ENCODE data around the gene CTDP1. TPM values are rescaled to one million over a fixed set of nuclear protein-coding genes. Genes with fewer than 3 reads are reported as not detected.

The CTDP1 gene
- total RNA-seq, 1 experiment from 2014 or later, result 20.3 TPM

DNA sequence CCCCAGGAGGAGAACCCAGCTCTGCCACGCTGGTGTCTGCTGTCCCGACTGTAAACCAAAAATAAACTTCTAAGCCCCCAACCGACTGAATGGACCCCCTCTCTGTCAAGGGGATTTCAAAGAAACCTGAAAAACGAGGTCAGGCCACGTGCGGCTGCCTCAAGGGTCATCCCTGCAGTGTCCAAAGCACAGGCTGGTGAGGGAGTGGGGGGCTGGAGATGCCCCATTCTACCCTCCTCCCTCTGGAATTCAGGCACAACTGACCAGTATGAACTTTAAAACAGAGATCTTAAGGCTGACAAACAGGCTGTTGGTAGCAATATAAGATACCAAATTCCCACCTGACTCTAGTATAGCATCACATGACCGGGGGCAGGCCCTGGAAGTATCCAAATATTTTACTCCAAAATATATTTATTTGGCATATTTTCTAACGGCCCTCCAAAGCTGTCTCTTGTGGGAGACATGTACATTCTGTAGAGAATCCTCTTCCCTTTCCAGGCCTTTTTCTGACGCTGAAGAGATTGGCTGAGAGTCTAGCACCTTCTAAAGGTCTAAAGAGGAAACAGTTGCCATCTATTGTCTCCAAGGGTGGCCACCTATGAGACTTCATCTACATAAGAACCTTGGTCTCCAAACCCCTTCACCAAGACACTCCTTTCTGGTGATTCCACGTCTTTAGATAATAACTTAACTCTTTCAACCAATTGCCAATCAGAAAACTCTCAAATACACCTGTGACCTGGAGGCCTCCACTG lies 40.4 kb upstream of the CTDP1 start:
- Mint-ChIP-seq H3K36me3 (ENCODE audit: insufficient read depth, unreplicated experiment) (peaks cover 6% of the 10 kb centered on the region), H3K27ac (ENCODE audit: low read depth, unreplicated experiment) (no peak overlapping the region), H3K4me3 (ENCODE audit: unreplicated experiment) (no peak overlapping the region), H3K4me1 (ENCODE audit: insufficient read depth, unreplicated experiment) (peaks cover 6% of the 10 kb centered on the region), H3K9me3 (ENCODE audit: unreplicated experiment) (no peaks in the 10 kb centered on the region), H3K27me3 (ENCODE audit: insufficient read depth, unreplicated experiment) (no peaks in the 10 kb centered on the region)
- POLR2A ChIA-PET, result no interaction called here
- CTCF ChIA-PET, result interaction anchor here (0.8 kb wide), 1 partner anchor 128 kb away, joined by 3 read pairs; no protein-coding TSS in a partner anchor
- BruUV-seq (replicated peaks), result no TSS peak
- TF ChIP-seq, protein P1, sequence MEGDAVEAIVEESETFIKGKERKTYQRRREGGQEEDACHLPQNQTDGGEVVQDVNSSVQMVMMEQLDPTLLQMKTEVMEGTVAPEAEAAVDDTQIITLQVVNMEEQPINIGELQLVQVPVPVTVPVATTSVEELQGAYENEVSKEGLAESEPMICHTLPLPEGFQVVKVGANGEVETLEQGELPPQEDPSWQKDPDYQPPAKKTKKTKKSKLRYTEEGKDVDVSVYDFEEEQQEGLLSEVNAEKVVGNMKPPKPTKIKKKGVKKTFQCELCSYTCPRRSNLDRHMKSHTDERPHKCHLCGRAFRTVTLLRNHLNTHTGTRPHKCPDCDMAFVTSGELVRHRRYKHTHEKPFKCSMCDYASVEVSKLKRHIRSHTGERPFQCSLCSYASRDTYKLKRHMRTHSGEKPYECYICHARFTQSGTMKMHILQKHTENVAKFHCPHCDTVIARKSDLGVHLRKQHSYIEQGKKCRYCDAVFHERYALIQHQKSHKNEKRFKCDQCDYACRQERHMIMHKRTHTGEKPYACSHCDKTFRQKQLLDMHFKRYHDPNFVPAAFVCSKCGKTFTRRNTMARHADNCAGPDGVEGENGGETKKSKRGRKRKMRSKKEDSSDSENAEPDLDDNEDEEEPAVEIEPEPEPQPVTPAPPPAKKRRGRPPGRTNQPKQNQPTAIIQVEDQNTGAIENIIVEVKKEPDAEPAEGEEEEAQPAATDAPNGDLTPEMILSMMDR (IDR thresholded peaks at IDR 0.05; ENCODE audit: unreplicated experiment), result no peak
- DNase-seq (ENCODE audit: unreplicated experiment), result no peak
- intact Hi-C loops (cut with micrococcal nuclease), result no loop called here

- BruUV-seq (replicated peaks), result no TSS peak
- POLR2A ChIA-PET, result no interaction called here
- peaks cover 6% of the 10 kb centered on the region for H3K4me1 Mint-ChIP-seq (ENCODE audit: insufficient read depth, unreplicated experiment)
Measured at GRCh38 chr18:79640064-79640672, 39.4 kb upstream of the CTDP1 start.

GRCh38 chr18:79640875-79641274 lies 38.7 kb upstream of the CTDP1 start:
- POLR2A ChIA-PET, result no interaction called here
- Mint-ChIP-seq H3K9me3 (ENCODE audit: unreplicated experiment) (no peaks in the 10 kb centered on the region), H3K27me3 (ENCODE audit: insufficient read depth, unreplicated experiment) (no peaks in the 10 kb centered on the region), H3K4me3 (ENCODE audit: unreplicated experiment) (no peak overlapping the region), H3K36me3 (ENCODE audit: insufficient read depth, unreplicated experiment) (no peaks in the 10 kb centered on the region), H3K4me1 (ENCODE audit: insufficient read depth, unreplicated experiment) (peaks cover 6% of the 10 kb centered on the region), H3K27ac (ENCODE audit: low read depth, unreplicated experiment) (no peak overlapping the region)
- no peak for DNase-seq (ENCODE audit: unreplicated experiment)
- TF ChIP-seq, protein P1 (IDR thresholded peaks at IDR 0.05; ENCODE audit: unreplicated experiment), result no peak
- intact Hi-C loops (cut with micrococcal nuclease), result loop anchor here (5.0 kb wide), 1 partner anchor 114 kb away; no protein-coding TSS in a partner anchor
- CTCF ChIA-PET, result interaction anchor here (1.0 kb wide), 1 partner anchor 309 kb away, joined by 3 read pairs; no protein-coding TSS in a partner anchor
- BruUV-seq (replicated peaks), result no TSS peak

More at GRCh38 chr18:79640064-79640672, 39.4 kb upstream of the CTDP1 start:
- Mint-ChIP-seq H3K27me3 (ENCODE audit: insufficient read depth, unreplicated experiment) (no peaks in the 10 kb centered on the region), H3K27ac (ENCODE audit: low read depth, unreplicated experiment) (no peak overlapping the region), H3K4me3 (ENCODE audit: unreplicated experiment) (no peak overlapping the region), H3K9me3 (ENCODE audit: unreplicated experiment) (no peaks in the 10 kb centered on the region), H3K36me3 (ENCODE audit: insufficient read depth, unreplicated experiment) (no peaks in the 10 kb centered on the region)
- CTCF ChIA-PET, result interaction anchor here (0.6 to 0.8 kb wide), 2 partner anchors 127 to 260 kb away, joined by 3 read pairs; no protein-coding TSS in a partner anchor
- intact Hi-C loops (cut with micrococcal nuclease), result loop anchor here (5.0 kb wide), 1 partner anchor 113 kb away; no protein-coding TSS in a partner anchor
- DNase-seq (ENCODE audit: unreplicated experiment), result no peak
- TF ChIP-seq, protein P1 (IDR thresholded peaks at IDR 0.05; ENCODE audit: unreplicated experiment), result no peak

DNA sequence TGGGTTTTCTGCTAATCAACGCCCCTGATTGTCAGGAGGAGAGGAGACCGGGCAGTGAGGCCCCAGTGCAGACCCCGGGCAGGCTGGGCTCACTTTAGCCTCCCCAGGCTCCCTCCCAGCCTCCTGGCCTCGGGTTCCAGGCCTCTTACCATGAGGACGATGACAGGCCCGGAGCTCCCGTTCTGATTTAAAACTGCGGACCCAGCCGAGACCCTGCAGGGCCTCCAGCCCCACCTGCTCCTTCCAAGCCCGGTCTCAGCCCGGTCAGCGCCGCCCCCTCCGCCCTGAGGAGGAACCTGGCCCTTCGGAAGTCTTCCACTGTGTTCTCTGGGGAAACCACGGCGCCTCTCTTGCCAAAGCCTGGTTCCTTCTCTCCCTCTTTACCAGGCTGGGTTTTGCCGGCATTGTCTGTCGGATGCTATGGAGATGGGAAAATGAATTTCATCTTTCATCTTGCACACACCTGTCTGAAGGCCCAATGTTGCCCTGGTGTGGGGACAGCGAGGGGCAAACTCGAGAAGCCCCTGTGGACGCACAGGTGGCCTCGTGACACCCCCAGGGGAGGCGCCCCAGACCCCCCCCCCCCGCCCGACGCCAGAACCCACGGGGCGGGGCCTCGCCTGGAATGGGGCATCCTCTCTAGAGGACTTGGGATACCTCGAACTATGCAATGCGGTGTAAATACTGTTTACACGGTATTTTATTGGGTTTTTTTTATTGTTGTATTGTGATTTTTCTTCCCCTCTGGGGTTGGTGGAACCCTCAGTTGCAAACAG lies 37.7 kb upstream of the CTDP1 start:
- H3K36me3 Mint-ChIP-seq (ENCODE audit: insufficient read depth, unreplicated experiment), result no peaks in the 10 kb centered on the region
- BruUV-seq (replicated peaks), result no TSS peak
- TF ChIP-seq, protein P1 (IDR thresholded peaks at IDR 0.05; ENCODE audit: unreplicated experiment), result no peak
- ChIA-PET CTCF (interaction anchor here (0.7 to 3.7 kb wide), 5 partner anchors 8 to 308 kb away, joined by 3 to 65 read pairs (median 6); no protein-coding TSS in a partner anchor), POLR2A (no interaction called here)
- DNase-seq (ENCODE audit: unreplicated experiment), result no peak
- intact Hi-C loops (cut with micrococcal nuclease), result loop anchor here (5.0 kb wide), 1 partner anchor 115 kb away; no protein-coding TSS in a partner anchor
- no peaks in the 10 kb centered on the region for H3K27me3 Mint-ChIP-seq (ENCODE audit: insufficient read depth, unreplicated experiment)
- no peak overlapping the region for H3K27ac Mint-ChIP-seq (ENCODE audit: low read depth, unreplicated experiment)
- peaks cover 6% of the 10 kb centered on the region for H3K4me1 Mint-ChIP-seq (ENCODE audit: insufficient read depth, unreplicated experiment)
- no peaks in the 10 kb centered on the region for H3K9me3 Mint-ChIP-seq (ENCODE audit: unreplicated experiment)
- H3K4me3 Mint-ChIP-seq (ENCODE audit: unreplicated experiment), result no peak overlapping the region
